Neural cell (in vitro differentiated cells): ENCODE measurements around the gene MYO7A. TPM values are rescaled to one million over a fixed set of nuclear protein-coding genes. Genes with fewer than 3 reads are reported as not detected.

ENCODE experiments used
- H2AFZ ChIP-seq: fragments of 200-600, 300-800 bp; sonication (generic), shearing (Covaris generic); 2 replicates; pipeline ENCODE4 v1.6.0; 2014; ENCODE audit warnings: low read depth, mild to moderate bottlenecking, antibody characterized with exemption, low read length, moderate library complexity
- H3F3A ChIP-seq: fragments of 200-600 bp; shearing (Covaris generic); 2 replicates; pipeline ENCODE4 v1.6.1; 2016; ENCODE audit warnings: mild to moderate bottlenecking, moderate library complexity, mixed read lengths, antibody characterized with exemption, low read length; ENCODE audit not compliant: insufficient read depth, poor library complexity, severe bottlenecking
- H3K27ac ChIP-seq: fragments of 200-600, 300-800 bp; sonication (generic), shearing (Covaris generic); 2 replicates; pipeline ENCODE4 v1.5.1; 2014; ENCODE audit warnings: mild to moderate bottlenecking, low read length, moderate library complexity
- H3K27me3 ChIP-seq: fragments of 300-800, 200-600 bp; sonication (generic), shearing (Covaris generic); 2 replicates; pipeline ENCODE4 v1.6.0; 2014; ENCODE audit warnings: mild to moderate bottlenecking, low read depth, low read length, moderate library complexity; ENCODE audit not compliant: insufficient read depth
- H3K36me3 ChIP-seq: fragments of 300-800, 200-600 bp; sonication (generic), shearing (Covaris generic); 2 replicates; pipeline ENCODE4 v1.5.1; 2014; ENCODE audit warnings: mild to moderate bottlenecking, antibody characterized with exemption, low read length, moderate library complexity; ENCODE audit not compliant: insufficient read depth
- H3K4me2 ChIP-seq: fragments of 300-800, 200-600 bp; sonication (generic), shearing (Covaris generic); 2 replicates; pipeline ENCODE4 v1.6.0; 2014; ENCODE audit warnings: mild to moderate bottlenecking, low read length
- H3K4me3 ChIP-seq: fragments of 300-800, 200-600 bp; sonication (generic), shearing (Covaris generic); 2 replicates; pipeline ENCODE4 v1.5.1; 2014; ENCODE audit warnings: mild to moderate bottlenecking, low read length, moderate library complexity
- H3K79me2 ChIP-seq: fragments of 200-600 bp; shearing (Covaris generic); replicated peaks from 2 replicates; pipeline ENCODE4 v1.6.0; 2014; ENCODE audit warnings: mild to moderate bottlenecking, low read length, moderate library complexity; ENCODE audit not compliant: insufficient read depth
- H3K9ac ChIP-seq: fragments of 300-800, 200-600 bp; sonication (generic), shearing (Covaris generic); 2 replicates; pipeline ENCODE4 v1.6.1; 2016; ENCODE audit warnings: mild to moderate bottlenecking, low read length, mixed read lengths
- H3K9me2 ChIP-seq: fragments of 200-600 bp; shearing (Covaris generic); 2 replicates; pipeline ENCODE4 v1.6.1; 2016; ENCODE audit warnings: mild to moderate bottlenecking, low read length, mixed read lengths; ENCODE audit not compliant: insufficient read depth
- H3K9me3 ChIP-seq: fragments of 200-600, 300-800 bp; sonication (generic), shearing (Covaris generic); 2 replicates; pipeline ENCODE4 v1.6.1; 2016; ENCODE audit warnings: mild to moderate bottlenecking, mixed run types, low read length, moderate library complexity, mixed read lengths
- H4K20me1 ChIP-seq: fragments of 200-600 bp; shearing (Covaris generic); 2 replicates; pipeline ENCODE4 v1.6.1; 2016; ENCODE audit warnings: mild to moderate bottlenecking, mixed run types; ENCODE audit not compliant: insufficient read depth
- EP300 ChIP-seq: fragments of 450-650 bp; conservative IDR thresholded peaks from 2 replicates; pipeline ENCODE4 v1.6.1; 2014; ENCODE audit warnings: antibody characterized with exemption, mild to moderate bottlenecking, moderate library complexity; ENCODE audit not compliant: poor library complexity, severe bottlenecking
- EZH2 ChIP-seq: fragments of 200-600, 300-800 bp; shearing (Covaris generic), sonication (generic); IDR thresholded peaks from 2 replicates; pipeline ENCODE4 v1.6.1; 2014; ENCODE audit warnings: antibody characterized with exemption, low read length, borderline replicate concordance, mild to moderate bottlenecking; ENCODE audit not compliant: insufficient read depth, poor library complexity, severe bottlenecking
- RAD21 ChIP-seq: fragments of 450-650 bp; conservative IDR thresholded peaks from 2 replicates; pipeline ENCODE4 v1.6.1; 2014; ENCODE audit warnings: antibody characterized with exemption, mild to moderate bottlenecking, moderate library complexity
- SMC3 ChIP-seq: fragments of 450-650 bp; conservative IDR thresholded peaks from 2 replicates; pipeline ENCODE4 v1.6.1; 2014; ENCODE audit warnings: antibody characterized with exemption, mild to moderate bottlenecking, moderate library complexity; ENCODE audit not compliant: poor library complexity
- TAF1 ChIP-seq: IDR thresholded peaks from 2 replicates; pipeline ENCODE4 v1.6.1; 2012; ENCODE audit warnings: low read depth
- polyA plus RNA-seq: library from polyadenylated mRNA; depleted of rRNA; stranded (reverse); fragments of >200 nt; gene quantifications from 2 replicates; pipeline ENCODE4 v1.2.3, GENCODE V29; 2014
- TF ChIP-seq, protein P1 (sequence below): fragments of 450-650 bp; IDR thresholded peaks from 2 replicates; pipeline ENCODE4 v1.5.1; 2014; ENCODE audit warnings: antibody characterized with exemption, mild to moderate bottlenecking, moderate library complexity; ENCODE audit not compliant: poor library complexity, severe bottlenecking

The MYO7A gene
- polyA plus RNA-seq, 1 donor from 2014 or later: 0.61 TPM

DNA sequence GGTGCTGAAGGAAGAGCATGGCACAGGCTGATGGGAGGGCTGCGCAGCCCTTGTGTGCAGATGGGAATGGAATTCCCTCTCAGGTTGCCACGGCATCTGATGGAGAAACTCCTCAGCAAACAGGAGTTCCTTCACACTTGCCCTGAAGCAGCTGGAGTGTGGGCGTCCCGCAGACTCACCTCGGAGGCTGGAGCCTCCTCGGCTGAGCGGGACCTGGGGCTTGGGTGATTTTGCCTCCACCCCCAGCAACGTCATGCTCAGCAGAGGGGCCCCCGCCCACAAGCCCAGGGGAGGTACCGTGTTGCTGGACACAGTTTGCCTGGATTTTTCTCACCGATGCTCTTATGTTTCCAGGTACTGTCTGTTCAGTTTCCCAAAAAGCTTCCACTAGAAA is 63.4 kb downstream of the MYO7A start:
- TF ChIP-seq TAF1 (no peak), RAD21 (no peak)
- Histone ChIP-seq H3F3A (no peaks in the 10 kb centered on the region), H3K4me2 (no peak overlapping the region), H3K36me3 (no peaks in the 10 kb centered on the region), H3K9me2 (no peaks in the 10 kb centered on the region), H3K79me2 (no peaks in the 10 kb centered on the region), H2AFZ (no peak overlapping the region), H3K27ac (no peak overlapping the region), H3K4me3 (no peak overlapping the region), H4K20me1 (no peaks in the 10 kb centered on the region), H3K9ac (no peak overlapping the region), H3K27me3 (no peaks in the 10 kb centered on the region), H3K9me3 (no peaks in the 10 kb centered on the region)

DNA sequence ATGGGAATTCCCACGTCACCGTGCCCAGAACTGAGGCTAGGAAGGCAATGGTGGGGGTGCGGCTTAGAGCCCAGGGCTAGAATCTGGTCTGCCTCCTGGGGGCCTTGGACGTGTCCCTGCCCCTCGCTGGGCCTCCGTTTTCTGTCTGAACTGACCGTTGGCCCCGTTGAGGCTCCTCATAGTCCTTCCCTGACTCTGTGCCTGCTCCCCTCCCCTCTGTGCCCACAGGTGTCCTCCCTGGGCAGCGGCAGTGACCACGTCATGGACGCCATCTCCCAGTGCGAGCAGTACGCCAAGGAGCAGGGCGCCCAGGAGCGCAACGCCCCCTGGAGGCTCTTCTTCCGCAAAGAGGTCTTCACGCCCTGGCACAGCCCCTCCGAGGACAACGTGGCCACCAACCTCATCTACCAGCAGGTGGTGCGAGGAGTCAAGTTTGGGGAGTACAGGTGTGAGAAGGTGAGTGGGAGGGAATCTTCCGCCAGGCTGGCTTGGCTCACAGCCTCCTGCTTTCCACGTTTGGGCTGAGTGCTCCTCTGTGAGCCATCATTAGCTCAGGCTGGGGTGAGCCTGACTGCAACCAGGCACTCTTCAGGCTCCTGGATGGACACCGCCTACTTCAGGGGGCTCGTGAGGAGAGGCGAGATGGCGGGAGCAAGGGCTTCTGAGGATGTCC is 63.9 kb downstream of the MYO7A start:
- no peak overlapping the region for H2AFZ ChIP-seq
- no peak overlapping the region for H3K4me2 ChIP-seq

DNA sequence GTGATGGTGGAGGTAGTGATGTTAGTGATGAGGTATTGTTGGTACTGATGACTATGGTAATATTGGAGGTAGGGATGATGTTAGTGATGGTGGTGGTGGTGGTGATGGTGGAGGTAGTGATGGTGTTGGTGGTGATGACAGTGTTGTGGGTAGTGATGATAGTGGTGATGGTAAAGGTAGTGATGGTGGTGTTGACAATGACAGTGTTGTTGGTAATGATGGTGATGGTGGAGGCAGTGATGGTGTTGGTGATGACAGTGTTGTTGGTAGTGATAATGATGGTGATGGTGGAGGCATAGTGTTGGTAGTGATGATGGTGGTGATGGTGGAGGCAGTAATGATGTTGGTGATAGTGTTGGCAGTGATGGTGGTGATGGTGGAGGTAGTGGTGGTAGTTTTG is 65.1 kb downstream of the MYO7A start:
- H3K27me3 ChIP-seq: no peaks in the 10 kb centered on the region
- no peaks in the 10 kb centered on the region for H3F3A ChIP-seq
- no peak overlapping the region for H3K4me2 ChIP-seq
- H3K9me2 ChIP-seq: no peaks in the 10 kb centered on the region
- TF ChIP-seq RAD21: no peak
- TF ChIP-seq EZH2: no peak
- no peak overlapping the region for H2AFZ ChIP-seq
- no peak overlapping the region for H3K9ac ChIP-seq
- no peak overlapping the region for H3K4me3 ChIP-seq
- no peaks in the 10 kb centered on the region for H3K9me3 ChIP-seq
- no peaks in the 10 kb centered on the region for H4K20me1 ChIP-seq
- no peaks in the 10 kb centered on the region for H3K79me2 ChIP-seq
- no peak overlapping the region for H3K27ac ChIP-seq
- no peaks in the 10 kb centered on the region for H3K36me3 ChIP-seq

More for the DNA sequence above, 63.9 kb downstream of the MYO7A start:
- Histone ChIP-seq H4K20me1 (no peaks in the 10 kb centered on the region), H3K79me2 (no peaks in the 10 kb centered on the region), H3K9me3 (no peaks in the 10 kb centered on the region), H3F3A (no peaks in the 10 kb centered on the region), H3K27ac (no peak overlapping the region), H3K27me3 (no peaks in the 10 kb centered on the region), H3K9ac (no peak overlapping the region), H3K4me3 (no peak overlapping the region), H3K9me2 (no peaks in the 10 kb centered on the region), H3K36me3 (no peaks in the 10 kb centered on the region)
- no peak for TF ChIP-seq EP300
- peak; percentile 15 for TF ChIP-seq SMC3
- TF ChIP-seq EZH2: no peak
- TF ChIP-seq RAD21: no peak
- TF ChIP-seq, protein P1, sequence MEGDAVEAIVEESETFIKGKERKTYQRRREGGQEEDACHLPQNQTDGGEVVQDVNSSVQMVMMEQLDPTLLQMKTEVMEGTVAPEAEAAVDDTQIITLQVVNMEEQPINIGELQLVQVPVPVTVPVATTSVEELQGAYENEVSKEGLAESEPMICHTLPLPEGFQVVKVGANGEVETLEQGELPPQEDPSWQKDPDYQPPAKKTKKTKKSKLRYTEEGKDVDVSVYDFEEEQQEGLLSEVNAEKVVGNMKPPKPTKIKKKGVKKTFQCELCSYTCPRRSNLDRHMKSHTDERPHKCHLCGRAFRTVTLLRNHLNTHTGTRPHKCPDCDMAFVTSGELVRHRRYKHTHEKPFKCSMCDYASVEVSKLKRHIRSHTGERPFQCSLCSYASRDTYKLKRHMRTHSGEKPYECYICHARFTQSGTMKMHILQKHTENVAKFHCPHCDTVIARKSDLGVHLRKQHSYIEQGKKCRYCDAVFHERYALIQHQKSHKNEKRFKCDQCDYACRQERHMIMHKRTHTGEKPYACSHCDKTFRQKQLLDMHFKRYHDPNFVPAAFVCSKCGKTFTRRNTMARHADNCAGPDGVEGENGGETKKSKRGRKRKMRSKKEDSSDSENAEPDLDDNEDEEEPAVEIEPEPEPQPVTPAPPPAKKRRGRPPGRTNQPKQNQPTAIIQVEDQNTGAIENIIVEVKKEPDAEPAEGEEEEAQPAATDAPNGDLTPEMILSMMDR: no peak
